ENCODE results near the gene MED20.

DNA sequence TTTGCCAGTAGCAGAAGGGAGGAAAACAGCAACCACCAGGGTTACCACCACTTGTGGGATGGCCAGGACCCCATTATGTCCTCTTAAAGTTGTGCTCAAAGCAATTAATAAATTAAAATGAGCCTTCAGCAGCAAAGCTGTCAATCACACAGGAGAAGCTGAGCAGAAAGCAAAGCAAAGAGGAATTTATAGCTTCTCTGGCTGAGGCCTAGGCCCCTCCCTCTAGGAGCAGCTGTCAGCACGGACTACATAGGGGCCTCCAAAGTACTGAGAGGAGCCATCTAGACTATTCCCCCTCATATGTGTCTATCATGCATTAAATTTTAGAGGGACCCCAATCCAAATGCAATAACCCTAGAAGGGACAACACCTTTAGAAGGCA lies 14.2 kb upstream of the MED20 start:
- TF ChIP-seq CTCF (IDR thresholded peaks at IDR 0.05 in 8 of 11, conservative IDR thresholded peaks at IDR 0.05 in 3 of 11) (no peak), POLR2AphosphoS5 (IDR thresholded peaks at IDR 0.05) (no peak)
